H1 (cell line): ENCODE data around the gene PRR33. TPM values are rescaled to one million over a fixed set of nuclear protein-coding genes. Genes with fewer than 3 reads are reported as not detected.

Source experiments
- POLR2AphosphoS5 ChIP-seq: IDR thresholded peaks from 2 replicates; pipeline ENCODE4 v1.6.1; 2011; ENCODE audit warnings: low read depth, low read length
- ZNF274 ChIP-seq: IDR thresholded peaks from 2 replicates; pipeline ENCODE4 v1.7.0; 2012; ENCODE audit warnings: low read length, borderline replicate concordance; ENCODE audit errors: extremely low read depth
- polyA plus RNA-seq, 7 experiments: library from polyadenylated mRNA; depleted of rRNA in 3 of 7; stranded (reverse) in 5 of 7; unstranded in 2 of 7; fragments of >200 nt in 5 of 7; fragments of 200-250 nt in 2 of 7; gene quantifications; 1 replicate in 5 of 7; 2 replicates in 1 of 7; 4 replicates in 1 of 7; pipeline versions ENCODE4 v1.2.1 to v1.2.3, GENCODE V29; 2011 to 2013; ENCODE audit warnings: missing spikeins in 2 of 7, mixed read lengths in 2 of 7
- total RNA-seq: library from RNA; stranded (reverse); fragmentation: NEBNext Ultra II Directional; extraction: Animal tissue kit (Norgen Biotek cat#: 25700); gene quantifications from 2 replicates; pipeline ENCODE4 v1.2.1, GENCODE V29; 2021

PRR33 gene
- total and polyA plus RNA-seq, 2 of the 8 experiments (the other 6 are each of a cell fraction or from before 2014, with no cell fraction given) = 0.02 TPM; not detected in 1

DNA sequence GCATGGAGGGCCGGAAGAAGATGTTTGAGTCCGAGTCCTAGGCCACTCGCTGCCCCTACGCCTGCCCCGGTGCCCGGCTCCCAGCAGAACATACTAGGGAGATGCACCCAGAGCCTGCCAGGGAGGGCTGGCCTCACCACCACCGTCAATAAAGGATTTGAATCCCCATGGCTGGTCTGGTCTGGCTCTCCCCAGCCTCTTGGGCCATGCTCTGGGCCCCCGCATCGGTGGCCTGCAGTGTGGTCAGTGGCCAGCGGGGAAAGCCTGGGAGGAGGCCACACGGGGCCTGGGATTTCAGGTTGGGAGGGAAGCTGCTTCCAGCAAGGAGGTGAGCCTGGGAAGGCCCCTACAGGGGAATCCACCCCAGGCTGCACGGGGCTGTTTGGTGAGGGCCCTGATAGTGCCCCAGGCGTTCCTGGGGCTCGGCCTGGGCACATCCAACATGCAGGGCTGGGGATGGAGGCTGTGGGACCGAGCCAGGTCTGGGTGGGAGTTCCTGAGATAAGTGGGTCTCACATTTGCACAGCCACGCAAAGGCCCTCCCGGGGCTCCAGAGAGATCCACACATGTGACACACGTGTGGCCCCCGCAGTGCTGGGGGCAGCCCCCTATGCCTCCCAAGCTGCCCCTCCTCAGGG is 50.1 kb downstream of the PRR33 start (continued):
- no peak for TF ChIP-seq ZNF274
- TF ChIP-seq POLR2AphosphoS5 = no peak
